Measurements from ENCODE around the gene HOXD4.

The HOXD4 gene

DNA sequence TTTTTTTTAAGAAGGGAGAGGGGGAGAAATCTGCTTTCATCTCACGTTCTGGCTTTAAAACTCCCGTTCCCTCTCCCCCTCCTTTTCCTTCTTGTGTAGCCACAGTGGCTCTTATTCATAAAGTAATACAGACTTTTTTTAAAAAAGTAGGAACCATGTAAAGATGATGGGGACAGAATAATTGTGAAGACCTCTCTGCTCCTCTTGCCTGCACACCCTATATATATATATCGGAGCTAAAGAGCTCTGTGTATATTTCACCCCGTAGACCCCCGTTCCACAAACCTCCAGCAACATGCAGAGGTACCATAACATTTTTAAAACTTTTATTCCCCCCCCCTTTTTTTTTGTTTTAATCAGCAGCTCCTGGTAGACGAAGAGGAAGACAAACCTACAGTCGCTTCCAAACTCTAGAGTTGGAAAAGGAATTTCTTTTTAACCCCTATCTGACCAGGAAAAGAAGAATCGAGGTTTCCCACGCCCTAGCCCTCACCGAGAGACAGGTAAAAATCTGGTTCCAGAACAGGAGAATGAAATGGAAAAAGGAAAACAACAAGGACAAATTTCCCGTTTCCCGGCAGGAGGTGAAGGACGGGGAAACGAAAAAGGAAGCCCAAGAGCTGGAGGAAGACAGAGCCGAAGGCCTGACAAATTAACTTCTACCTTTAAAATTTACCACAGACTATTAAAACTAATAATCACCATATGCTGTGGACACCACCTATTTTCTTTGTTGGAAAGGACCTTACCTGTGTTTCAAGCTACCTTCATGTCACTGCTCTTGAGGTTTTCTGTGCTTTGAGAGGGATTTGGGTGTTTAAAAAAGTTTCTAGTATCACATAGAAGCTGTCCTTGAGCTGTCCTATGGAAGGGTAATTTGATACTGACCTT is 20.1 kb upstream of the HOXD4 start (continued):
- TF ChIP-seq, protein P1, sequence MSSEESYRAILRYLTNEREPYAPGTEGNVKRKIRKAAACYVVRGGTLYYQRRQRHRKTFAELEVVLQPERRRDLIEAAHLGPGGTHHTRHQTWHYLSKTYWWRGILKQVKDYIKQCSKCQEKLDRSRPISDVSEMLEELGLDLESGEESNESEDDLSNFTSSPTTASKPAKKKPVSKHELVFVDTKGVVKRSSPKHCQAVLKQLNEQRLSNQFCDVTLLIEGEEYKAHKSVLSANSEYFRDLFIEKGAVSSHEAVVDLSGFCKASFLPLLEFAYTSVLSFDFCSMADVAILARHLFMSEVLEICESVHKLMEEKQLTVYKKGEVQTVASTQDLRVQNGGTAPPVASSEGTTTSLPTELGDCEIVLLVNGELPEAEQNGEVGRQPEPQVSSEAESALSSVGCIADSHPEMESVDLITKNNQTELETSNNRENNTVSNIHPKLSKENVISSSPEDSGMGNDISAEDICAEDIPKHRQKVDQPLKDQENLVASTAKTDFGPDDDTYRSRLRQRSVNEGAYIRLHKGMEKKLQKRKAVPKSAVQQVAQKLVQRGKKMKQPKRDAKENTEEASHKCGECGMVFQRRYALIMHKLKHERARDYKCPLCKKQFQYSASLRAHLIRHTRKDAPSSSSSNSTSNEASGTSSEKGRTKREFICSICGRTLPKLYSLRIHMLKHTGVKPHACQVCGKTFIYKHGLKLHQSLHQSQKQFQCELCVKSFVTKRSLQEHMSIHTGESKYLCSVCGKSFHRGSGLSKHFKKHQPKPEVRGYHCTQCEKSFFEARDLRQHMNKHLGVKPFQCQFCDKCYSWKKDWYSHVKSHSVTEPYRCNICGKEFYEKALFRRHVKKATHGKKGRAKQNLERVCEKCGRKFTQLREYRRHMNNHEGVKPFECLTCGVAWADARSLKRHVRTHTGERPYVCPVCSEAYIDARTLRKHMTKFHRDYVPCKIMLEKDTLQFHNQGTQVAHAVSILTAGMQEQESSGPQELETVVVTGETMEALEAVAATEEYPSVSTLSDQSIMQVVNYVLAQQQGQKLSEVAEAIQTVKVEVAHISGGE (tag by site-specific recombination; conservative IDR thresholded peaks at IDR 0.05; ENCODE audit: low read depth): peak; percentile 7; the same call in 1 of the 2 replicates
- TF ChIP-seq ZNF660 (tag by site-specific recombination; IDR thresholded peaks at IDR 0.05) (no peak), ZNF843 (tag by site-specific recombination; IDR thresholded peaks at IDR 0.05) (peak; percentile 4; the same call in 1 of the 2 replicates), ZNF621 (tag by site-specific recombination; IDR thresholded peaks at IDR 0.05) (no peak), IKZF3 (tag by site-specific recombination; IDR thresholded peaks at IDR 0.05) (peak; percentile 32; the same call in 1 of the 2 replicates), ZNF24 (tag by site-specific recombination; IDR thresholded peaks at IDR 0.05) (0 out of 2 replicates have a peak, but pooled peaks have one; percentile 15), PRDM1 (tag by site-specific recombination; IDR thresholded peaks at IDR 0.05) (peak; percentile 66), ZNF138 (tag by site-specific recombination; IDR thresholded peaks at IDR 0.05; ENCODE audit: borderline replicate concordance) (no peak)
- TF ChIP-seq, protein P2, sequence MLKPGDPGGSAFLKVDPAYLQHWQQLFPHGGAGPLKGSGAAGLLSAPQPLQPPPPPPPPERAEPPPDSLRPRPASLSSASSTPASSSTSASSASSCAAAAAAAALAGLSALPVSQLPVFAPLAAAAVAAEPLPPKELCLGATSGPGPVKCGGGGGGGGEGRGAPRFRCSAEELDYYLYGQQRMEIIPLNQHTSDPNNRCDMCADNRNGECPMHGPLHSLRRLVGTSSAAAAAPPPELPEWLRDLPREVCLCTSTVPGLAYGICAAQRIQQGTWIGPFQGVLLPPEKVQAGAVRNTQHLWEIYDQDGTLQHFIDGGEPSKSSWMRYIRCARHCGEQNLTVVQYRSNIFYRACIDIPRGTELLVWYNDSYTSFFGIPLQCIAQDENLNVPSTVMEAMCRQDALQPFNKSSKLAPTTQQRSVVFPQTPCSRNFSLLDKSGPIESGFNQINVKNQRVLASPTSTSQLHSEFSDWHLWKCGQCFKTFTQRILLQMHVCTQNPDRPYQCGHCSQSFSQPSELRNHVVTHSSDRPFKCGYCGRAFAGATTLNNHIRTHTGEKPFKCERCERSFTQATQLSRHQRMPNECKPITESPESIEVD (tag by site-specific recombination; IDR thresholded peaks at IDR 0.05): 0 out of 2 replicates have a peak, but pooled peaks have one; percentile 12
- TF ChIP-seq, protein P3, sequence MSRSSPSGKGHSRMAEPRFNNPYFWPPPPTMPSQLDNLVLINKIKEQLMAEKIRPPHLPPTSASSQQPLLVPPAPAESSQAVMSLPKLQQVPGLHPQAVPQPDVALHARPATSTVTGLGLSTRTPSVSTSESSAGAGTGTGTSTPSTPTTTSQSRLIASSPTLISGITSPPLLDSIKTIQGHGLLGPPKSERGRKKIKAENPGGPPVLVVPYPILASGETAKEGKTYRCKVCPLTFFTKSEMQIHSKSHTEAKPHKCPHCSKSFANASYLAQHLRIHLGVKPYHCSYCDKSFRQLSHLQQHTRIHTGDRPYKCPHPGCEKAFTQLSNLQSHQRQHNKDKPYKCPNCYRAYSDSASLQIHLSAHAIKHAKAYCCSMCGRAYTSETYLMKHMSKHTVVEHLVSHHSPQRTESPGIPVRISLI (tag by site-specific recombination; IDR thresholded peaks at IDR 0.05): 0 out of 2 replicates have a peak, but pooled peaks have one; percentile 31
- TF ChIP-seq, protein P4, sequence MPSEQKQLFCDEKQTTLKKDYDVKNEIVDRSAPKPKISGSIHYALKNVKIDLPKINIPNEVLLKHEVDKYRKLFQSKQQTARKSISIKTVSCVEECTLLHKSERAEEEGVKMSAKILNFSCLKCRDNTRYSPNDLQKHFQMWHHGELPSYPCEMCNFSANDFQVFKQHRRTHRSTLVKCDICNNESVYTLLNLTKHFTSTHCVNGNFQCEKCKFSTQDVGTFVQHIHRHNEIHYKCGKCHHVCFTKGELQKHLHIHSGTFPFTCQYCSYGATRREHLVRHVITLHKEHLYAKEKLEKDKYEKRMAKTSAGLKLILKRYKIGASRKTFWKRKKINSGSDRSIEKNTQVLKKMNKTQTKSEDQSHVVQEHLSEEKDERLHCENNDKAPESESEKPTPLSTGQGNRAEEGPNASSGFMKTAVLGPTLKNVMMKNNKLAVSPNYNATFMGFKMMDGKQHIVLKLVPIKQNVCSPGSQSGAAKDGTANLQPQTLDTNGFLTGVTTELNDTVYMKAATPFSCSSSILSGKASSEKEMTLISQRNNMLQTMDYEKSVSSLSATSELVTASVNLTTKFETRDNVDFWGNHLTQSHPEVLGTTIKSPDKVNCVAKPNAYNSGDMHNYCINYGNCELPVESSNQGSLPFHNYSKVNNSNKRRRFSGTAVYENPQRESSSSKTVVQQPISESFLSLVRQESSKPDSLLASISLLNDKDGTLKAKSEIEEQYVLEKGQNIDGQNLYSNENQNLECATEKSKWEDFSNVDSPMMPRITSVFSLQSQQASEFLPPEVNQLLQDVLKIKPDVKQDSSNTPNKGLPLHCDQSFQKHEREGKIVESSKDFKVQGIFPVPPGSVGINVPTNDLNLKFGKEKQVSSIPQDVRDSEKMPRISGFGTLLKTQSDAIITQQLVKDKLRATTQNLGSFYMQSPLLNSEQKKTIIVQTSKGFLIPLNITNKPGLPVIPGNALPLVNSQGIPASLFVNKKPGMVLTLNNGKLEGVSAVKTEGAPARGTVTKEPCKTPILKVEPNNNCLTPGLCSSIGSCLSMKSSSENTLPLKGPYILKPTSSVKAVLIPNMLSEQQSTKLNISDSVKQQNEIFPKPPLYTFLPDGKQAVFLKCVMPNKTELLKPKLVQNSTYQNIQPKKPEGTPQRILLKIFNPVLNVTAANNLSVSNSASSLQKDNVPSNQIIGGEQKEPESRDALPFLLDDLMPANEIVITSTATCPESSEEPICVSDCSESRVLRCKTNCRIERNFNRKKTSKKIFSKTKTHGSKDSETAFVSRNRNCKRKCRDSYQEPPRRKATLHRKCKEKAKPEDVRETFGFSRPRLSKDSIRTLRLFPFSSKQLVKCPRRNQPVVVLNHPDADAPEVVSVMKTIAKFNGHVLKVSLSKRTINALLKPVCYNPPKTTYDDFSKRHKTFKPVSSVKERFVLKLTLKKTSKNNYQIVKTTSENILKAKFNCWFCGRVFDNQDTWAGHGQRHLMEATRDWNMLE (tag by site-specific recombination; conservative IDR thresholded peaks at IDR 0.05; ENCODE audit: low read depth): no peak

DNA sequence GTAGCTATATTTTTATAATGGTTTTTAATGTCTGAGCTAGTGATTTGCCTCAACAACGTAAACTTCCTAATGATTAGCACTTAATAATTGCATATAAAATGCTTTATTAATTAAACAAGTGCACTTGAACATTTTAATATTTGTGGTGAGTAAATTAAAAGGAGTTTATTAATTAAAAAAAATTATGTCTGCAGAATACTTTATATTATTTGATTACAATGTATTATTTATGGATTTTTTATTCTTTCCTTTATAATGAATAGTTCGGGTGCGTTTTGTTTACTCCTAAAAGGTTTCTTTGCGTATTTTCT is 19.5 kb upstream of the HOXD4 start:
- Histone ChIP-seq H3K9me3 (ENCODE audit: control insufficient read depth, insufficient read depth, low read depth, low read length) (no peaks in the 10 kb centered on the region), H3K4me1 (ENCODE audit: control insufficient read depth, insufficient read depth, low read length) (peaks cover 13% of the 10 kb centered on the region; the same call in 1 of the 2 replicates), H3K27ac (ENCODE audit: extremely low read depth, low read depth, low read length) (no peak overlapping the region), H3K4me3 (ENCODE audit: low read depth, low read length) (no peak overlapping the region), H3K36me3 (ENCODE audit: control insufficient read depth in 2 of 2, insufficient read depth in 1 of 2, low read length in 2 of 2) (no peaks in the 10 kb centered on the region)
- CTCF ChIA-PET: interaction anchor here (0.6 to 3.1 kb wide), 13 partner anchors 9 to 1115 kb away, joined by 3 to 19 read pairs (median 4); no protein-coding TSS in a partner anchor
- POLR2A ChIA-PET: interaction anchor here (0.9 to 1.3 kb wide), 2 partner anchors 9 to 25 kb away, joined by 4 to 6 read pairs; no protein-coding TSS in a partner anchor
- TF ChIP-seq KLF1 (tag by site-specific recombination; IDR thresholded peaks at IDR 0.05): no peak
- no peak for TF ChIP-seq ZNF155 (tag by site-specific recombination; IDR thresholded peaks at IDR 0.05)
- no peak for TF ChIP-seq ZBTB8A (tag by site-specific recombination; IDR thresholded peaks at IDR 0.05)
- TF ChIP-seq ZNF670 (tag by site-specific recombination; IDR thresholded peaks at IDR 0.05; ENCODE audit: low read depth): no peak
- no peak for TF ChIP-seq ZSCAN23 (tag by site-specific recombination; IDR thresholded peaks at IDR 0.05)
- TF ChIP-seq, protein P5, sequence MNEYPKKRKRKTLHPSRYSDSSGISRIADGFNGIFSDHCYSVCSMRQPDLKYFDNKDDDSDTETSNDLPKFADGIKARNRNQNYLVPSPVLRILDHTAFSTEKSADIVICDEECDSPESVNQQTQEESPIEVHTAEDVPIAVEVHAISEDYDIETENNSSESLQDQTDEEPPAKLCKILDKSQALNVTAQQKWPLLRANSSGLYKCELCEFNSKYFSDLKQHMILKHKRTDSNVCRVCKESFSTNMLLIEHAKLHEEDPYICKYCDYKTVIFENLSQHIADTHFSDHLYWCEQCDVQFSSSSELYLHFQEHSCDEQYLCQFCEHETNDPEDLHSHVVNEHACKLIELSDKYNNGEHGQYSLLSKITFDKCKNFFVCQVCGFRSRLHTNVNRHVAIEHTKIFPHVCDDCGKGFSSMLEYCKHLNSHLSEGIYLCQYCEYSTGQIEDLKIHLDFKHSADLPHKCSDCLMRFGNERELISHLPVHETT (tag by site-specific recombination; IDR thresholded peaks at IDR 0.05): no peak
- TF ChIP-seq, protein P6, sequence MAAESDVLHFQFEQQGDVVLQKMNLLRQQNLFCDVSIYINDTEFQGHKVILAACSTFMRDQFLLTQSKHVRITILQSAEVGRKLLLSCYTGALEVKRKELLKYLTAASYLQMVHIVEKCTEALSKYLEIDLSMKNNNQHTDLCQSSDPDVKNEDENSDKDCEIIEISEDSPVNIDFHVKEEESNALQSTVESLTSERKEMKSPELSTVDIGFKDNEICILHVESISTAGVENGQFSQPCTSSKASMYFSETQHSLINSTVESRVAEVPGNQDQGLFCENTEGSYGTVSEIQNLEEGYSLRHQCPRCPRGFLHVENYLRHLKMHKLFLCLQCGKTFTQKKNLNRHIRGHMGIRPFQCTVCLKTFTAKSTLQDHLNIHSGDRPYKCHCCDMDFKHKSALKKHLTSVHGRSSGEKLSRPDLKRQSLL (tag by site-specific recombination; IDR thresholded peaks at IDR 0.05): no peak
- no peak for TF ChIP-seq ZNF324 (tag by site-specific recombination; IDR thresholded peaks at IDR 0.05)
